T47D (cell line): Measurements from ENCODE around the gene F10.

ENCODE experiments used
- DNase-seq, 2 experiments: peaks; one replicate each; pipeline versions ENCODE4 v3.0.0 to v3.0.0-alpha.2; 2011 to 2012; ENCODE audit warnings: low read depth in 1 of 2, low spot score in 1 of 2
- JUND ChIP-seq: IDR thresholded peaks from 2 replicates; pipeline ENCODE4 v1.6.1; 2012; ENCODE audit warnings: low read depth
- in situ Hi-C: cut with HindIII; loops from 2 replicates; pipeline ENCODE4 v1.10.0; 2016; ENCODE audit warnings: low sequenced_read_pairs, low pct_unique_long_range_greater_than_20kb

The F10 gene

GRCh38 chr13:113082198-113083021 is 40.2 kb upstream of the F10 start:
- DNase-seq: no peak
- no peak for TF ChIP-seq JUND
- in situ Hi-C loops: no loop called here

GRCh38 chr13:113083022-113083373 is 39.6 kb upstream of the F10 start:
- in situ Hi-C loops: no loop called here
- DNase-seq: no peak
- no peak for TF ChIP-seq JUND

GRCh38 chr13:113083402-113084061 is 39.1 kb upstream of the F10 start:
- no peak for DNase-seq
- in situ Hi-C loops: no loop called here
- no peak for TF ChIP-seq JUND

GRCh38 chr13:113084094-113084942 is 38.3 kb upstream of the F10 start:
- TF ChIP-seq JUND: no peak
- in situ Hi-C loops: no loop called here
- DNase-seq: no peak

- DNase-seq: no peak
- TF ChIP-seq JUND: no peak
- in situ Hi-C loops: no loop called here
Measured at GRCh38 chr13:113084943-113085540, 37.6 kb upstream of the F10 start.

- DNase-seq: no peak
- in situ Hi-C loops: no loop called here
- TF ChIP-seq JUND: no peak
Measured at GRCh38 chr13:113086031-113086750, 36.4 kb upstream of the F10 start.

GRCh38 chr13:113086991-113087922 is 35.3 kb upstream of the F10 start:
- in situ Hi-C loops: no loop called here
- DNase-seq: no peak
- TF ChIP-seq JUND: no peak

- in situ Hi-C loops: no loop called here
- TF ChIP-seq JUND: no peak
- DNase-seq: no peak
Measured at GRCh38 chr13:113087923-113088690, 34.5 kb upstream of the F10 start.

GRCh38 chr13:113088691-113089020 is 33.9 kb upstream of the F10 start:
- no peak for DNase-seq
- no peak for TF ChIP-seq JUND
- in situ Hi-C loops: no loop called here

GRCh38 chr13:113089693-113090414 is 32.7 kb upstream of the F10 start:
- TF ChIP-seq JUND: no peak
- DNase-seq: no peak
- in situ Hi-C loops: no loop called here

- no peak for DNase-seq
- in situ Hi-C loops: no loop called here
- no peak for TF ChIP-seq JUND
Measured at GRCh38 chr13:113090415-113090770, 32.2 kb upstream of the F10 start.
